GM21515 (cell line): ENCODE results near the gene BHLHE40.
A peak's percentile ranks its signal among the peaks of the same experiment; 100 is the strongest.
"Not testable (repeated sequence)": the region's sequence is repeated elsewhere in the genome, so short reads cannot be mapped to it uniquely, and the experiment has no call there.

Experiments
- ATAC-seq: cut with Tn5 transposase; IDR thresholded peaks from one replicate; pipeline ENCODE4 v1.9.1; 2021; ENCODE audit not compliant: unreplicated experiment

BHLHE40 gene

DNA sequence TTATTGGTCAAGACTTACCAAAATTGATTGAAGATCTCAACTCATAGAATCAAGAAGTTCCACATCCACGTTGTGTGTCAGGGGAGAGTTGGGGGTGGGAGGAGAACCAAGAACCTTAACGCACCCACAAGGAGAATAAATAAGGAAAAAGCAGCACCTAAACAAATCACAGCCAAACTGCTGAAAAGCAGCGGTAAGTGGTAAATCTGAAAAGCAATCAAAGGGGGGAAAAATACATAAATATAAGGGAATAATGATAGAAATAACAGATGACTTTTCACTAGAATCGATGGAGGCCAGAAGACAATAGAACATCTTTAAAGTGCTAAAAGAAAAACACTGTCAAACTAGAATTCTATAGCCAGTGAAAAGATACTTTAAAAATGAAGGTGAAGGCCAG, 20.1 kb upstream of the BHLHE40 start:
- no peak for ATAC-seq

DNA sequence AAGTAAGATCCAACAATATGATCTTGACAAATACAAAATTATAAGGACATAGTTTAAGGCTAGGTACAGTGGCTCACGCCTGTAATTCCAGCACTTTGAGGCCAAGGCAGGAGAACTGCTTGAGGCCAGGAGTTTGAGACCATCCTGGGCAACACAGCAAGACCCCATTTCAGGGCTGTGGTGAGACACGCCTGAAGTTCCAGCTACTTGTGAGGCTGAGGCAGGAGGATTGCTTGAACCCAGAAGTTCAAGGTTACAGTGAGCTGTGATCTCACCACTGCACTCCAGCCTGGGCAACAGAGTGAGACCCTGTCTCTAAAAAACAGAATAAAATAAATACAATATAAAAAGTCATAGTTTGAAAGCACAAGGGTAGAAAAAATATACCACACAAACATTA, 17.4 kb upstream of the BHLHE40 start:
- not testable (repeated sequence) for ATAC-seq

- no peak for ATAC-seq
Measured at GRCh38 chr3:4963669-4964570, 15.3 kb upstream of the BHLHE40 start.

DNA sequence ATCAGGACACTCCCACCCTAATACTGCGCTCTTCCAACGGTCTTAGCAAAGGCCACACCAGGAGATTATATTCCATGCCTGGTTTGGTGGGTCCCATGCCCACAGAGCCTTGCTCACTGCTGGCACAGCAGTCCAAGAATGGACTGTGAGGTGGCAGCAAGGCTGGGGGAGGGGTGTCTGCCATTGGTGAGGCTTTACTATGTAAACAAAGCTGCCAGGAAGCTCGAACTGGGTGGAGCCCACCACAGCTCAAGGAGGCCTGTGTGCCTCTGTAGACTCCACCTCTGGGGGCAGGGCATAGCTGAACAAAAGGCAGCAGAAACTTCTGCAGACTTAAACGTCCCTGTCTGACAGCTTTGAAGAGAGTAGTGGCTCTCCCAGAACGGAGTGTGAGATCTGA, 13.2 kb upstream of the BHLHE40 start:
- ATAC-seq = not testable (repeated sequence)

- ATAC-seq = not testable (repeated sequence)
Measured at GRCh38 chr3:4967683-4968082, 11.6 kb upstream of the BHLHE40 start.

GRCh38 chr3:4971437-4971836, 7.8 kb upstream of the BHLHE40 start:
- ATAC-seq = not testable (repeated sequence)

DNA sequence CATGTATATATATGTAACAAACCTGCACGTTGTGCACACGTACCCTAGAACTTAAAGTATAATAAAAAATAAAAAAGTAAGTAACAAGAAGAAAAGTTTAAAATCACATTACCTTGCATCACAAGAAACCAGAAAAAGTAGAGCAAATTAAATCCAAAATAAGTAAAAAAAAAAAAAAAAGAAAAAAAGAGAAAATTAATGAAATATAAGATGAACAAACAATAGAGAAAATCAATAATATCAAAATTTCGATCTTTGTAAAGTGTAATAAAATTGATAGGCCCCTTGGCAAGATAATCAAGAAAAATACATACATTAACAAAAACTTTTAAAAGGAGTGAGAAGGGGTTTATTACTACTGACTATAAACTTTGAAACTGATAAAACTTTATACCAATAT, 7.4 kb upstream of the BHLHE40 start:
- ATAC-seq = no peak

DNA sequence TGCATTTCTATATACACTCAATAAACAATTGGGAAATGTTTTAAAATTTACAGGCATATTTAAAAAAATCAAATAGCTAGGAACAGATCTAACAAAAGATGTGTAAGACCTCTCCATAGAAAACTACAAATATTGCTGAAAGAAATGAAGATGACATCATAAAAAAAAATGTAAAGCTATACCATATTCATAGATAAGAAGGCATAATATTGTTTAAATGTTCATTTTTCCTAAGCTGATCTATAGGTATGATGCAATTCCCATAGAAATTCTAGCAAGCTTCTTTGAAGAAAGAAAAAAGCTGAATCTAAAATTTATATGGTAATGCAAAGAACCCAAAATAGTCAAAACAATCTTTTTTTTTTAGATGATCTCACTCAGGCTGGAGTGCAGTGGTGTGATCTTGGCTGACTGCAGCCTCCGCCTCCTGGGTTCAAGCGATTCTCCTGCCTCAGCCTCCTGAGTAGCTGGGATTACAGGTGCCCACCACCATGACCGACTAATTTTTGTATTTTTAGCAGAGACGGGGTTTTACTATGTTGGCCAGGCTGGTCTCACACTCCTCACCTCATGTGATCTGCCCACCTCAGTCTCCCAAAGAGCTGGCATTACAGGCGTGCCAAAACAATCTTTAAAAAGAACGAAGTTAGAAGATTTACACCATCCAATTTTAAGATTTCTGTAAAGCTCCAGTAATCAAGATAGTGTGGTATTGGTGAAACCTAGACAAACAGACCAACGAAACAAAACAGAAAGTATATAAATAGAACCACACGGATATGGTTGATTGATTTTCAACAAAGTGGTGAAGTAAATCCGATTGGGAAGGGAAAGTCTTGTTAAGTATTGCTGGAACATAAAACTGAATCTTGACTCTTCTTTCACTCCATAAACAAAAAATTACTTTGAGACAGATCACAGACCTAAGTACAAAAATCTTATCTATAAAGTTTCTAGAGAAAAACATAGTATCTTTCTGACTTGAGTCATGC, 6.3 kb upstream of the BHLHE40 start:
- ATAC-seq = peak; percentile 42

DNA sequence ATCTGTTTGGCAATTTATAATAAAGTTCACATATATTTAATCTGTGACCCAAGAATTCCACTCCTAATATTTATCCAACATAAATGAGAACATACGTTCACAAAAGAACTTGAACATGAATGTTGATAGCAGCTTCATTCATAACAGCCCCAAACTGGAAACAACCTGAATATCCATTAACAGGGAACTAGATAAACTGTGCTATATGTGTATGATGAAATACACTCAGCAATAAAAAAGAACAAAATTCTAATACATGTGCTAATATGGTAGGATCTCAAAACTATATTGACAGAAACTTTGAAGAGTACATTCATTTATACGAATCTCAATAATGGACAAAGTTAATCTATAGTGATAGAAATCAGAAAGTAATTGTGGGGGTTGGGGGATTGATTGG, 5.1 kb upstream of the BHLHE40 start:
- ATAC-seq = no peak

DNA sequence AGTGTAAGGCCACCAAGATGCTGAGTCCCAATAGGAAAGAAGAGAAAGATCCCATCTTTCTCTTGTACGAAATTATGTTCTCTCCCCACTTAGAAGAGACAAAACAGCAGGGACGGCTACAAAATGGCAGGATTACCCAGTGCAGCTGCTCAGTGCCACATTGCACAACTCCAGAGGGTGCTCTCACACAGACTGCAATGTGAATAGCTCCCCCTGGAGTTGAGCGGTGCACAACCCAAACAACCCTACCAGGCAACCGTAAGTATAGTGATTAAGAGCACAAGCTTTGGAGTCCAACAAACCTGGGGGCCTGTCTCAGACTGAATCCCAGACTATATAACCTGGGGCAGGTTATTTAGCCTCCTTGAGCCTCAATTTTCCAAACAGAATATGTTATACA, 3.1 kb upstream of the BHLHE40 start:
- no peak for ATAC-seq

GRCh38 chr3:4977001-4977852, 2.0 kb upstream of the BHLHE40 start:
- peak; percentile 32 for ATAC-seq

DNA sequence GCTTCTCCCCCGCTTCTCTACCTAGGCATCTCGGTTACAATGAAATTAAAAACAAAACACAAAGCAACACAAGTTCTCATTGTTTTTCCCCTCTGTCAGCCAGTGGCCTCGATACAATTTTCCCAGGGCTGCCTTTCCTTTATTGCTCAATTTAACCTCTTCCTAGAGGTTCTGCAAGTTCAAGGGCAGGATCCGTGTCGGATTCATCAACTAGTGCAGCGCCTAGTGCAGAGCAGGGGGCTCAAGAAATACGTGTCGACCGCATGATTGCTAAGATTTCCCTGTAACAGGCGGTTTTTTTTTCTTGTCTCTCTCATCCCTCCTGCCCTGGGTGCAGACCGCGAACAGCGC, 1.4 kb upstream of the BHLHE40 start:
- ATAC-seq = no peak

DNA sequence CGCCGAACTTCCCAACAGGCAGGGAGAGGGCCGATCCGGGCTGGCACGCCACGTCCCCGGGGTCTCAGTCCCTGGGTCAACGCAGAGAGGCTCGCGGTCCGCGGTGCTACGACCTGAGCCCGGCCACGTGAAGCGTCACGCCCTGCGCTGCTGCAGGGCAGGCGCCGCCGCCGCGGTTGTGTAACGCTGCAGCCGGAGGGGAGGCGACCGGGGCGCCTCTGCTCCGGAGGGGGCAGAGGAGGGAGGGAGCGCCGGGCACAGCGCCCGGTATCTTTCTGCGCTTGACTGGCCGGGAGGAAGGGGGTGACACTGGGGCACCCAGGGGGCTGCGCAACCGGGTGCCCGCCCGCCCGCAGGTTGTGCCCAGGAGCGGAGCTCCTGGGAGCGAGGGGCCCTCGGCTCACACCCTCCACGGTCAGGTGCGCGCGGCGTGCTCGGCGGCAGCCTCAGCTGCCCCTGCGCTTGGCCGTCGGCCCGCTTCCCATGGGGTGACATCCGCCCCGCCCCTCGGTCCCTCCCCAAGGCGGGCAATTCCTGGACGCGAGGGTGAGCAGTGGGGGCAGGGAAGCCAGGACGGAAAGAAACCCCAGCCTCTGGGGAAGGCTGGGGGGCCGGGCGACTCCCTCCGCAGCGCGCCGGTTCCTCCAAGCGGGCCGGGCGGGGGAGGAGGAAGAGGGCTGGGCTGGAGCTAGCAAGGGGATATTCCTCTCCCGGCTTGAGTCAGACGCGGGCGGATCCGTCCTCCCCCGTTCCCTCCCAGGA, 852 bp upstream of the BHLHE40 start:
- ATAC-seq = peak; percentile 43

DNA sequence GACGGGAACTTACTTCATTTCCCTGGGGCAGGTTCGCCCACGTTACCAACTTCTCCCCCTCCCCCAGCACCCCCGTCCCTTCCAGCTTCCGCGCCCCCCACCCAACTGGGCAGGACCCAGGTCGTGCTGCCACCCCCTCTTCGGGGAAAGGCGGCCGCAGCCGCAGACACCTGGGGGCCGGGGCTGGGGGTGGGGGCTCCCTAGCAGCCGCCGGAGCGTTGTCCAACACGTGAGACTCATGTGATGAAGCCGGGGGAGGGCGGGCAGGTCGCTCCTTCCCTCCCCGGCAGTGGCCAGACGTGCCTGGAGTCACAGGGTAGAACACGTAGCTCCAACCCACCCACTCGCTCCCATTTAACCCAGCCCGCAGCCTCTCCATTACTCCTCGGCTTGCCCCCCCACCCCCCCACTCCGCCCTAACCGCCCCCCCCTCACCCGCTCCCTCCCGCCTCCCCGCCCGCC, 240 bp upstream of the BHLHE40 start:
- ATAC-seq = peak; percentile 43

DNA sequence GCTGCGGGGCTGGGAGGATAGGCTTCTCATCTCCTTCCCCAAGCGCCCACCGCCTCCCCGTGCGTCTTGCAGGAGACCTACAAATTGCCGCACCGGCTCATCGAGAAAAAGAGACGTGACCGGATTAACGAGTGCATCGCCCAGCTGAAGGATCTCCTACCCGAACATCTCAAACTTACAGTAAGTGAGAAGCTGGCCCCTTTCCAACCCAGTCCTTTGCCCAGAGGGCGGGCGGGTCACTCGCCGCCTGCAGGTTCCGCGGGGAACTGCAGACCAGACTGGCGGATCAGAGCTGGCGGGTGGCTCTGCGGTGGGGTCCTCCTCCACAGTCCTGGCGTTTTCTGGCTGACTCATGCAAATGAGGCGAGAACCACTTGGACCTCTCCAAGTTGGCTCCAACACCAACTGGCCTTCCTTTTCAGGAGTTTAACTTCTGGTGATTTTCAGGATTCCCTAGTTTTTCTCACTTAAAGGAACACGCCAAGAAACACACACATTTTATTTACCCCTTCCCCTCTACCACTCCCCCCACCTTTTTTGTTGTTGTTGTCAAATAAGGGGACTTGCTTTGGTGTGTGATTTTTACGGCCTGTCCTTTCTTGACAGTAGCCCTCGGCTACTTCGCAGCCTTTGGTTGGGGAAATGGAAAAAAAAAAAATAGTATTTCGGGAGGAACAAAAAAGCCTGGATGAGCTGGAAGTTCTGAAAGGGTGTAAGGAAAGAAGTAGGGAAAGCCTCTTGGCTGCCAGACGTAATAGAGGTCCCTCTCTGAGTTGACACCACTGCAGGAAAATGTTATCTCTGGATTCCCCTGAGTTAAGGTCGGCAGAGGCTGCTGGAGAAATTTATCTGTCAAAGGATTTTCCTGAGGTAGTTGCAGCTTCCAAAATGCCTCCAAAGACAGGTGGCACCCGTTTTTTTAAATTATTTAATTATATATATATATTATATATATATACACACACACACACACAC, 1.3 kb downstream of the BHLHE40 start:
- ATAC-seq = no peak

- ATAC-seq = no peak
Measured at GRCh38 chr3:4981294-4981664, 2.0 kb downstream of the BHLHE40 start.

- no peak for ATAC-seq
Measured at GRCh38 chr3:4981665-4982494, 2.6 kb downstream of the BHLHE40 start.
